IMR-90 (cell line): ENCODE data around the gene SLC12A6.

Source experiments
- POLR2A ChIP-seq: IDR thresholded peaks from 2 replicates; pipeline ENCODE4 v1.6.1; 2012; ENCODE audit warnings: mild to moderate bottlenecking, low read depth, low read length
- RAD21 ChIP-seq: IDR thresholded peaks from 2 replicates; pipeline ENCODE4 v1.6.1; 2012; ENCODE audit warnings: low read length, improper control_type of control experiment
- RCOR1 ChIP-seq: IDR thresholded peaks from 2 replicates; pipeline ENCODE4 v1.6.1; 2012; ENCODE audit warnings: mild to moderate bottlenecking, low read length, improper control_type of control experiment; ENCODE audit not compliant: insufficient replicate concordance

- TF ChIP-seq POLR2A: no peak
- TF ChIP-seq RAD21: no peak
- no peak for TF ChIP-seq RCOR1
These were observed 131.6 kb downstream of the SLC12A6 start for GRCh38 chr15:34206011-34206410.
